GM21526 (cell line): ENCODE results near the gene SIL1.
"Not testable (repeated sequence)": the region's sequence is repeated elsewhere in the genome, so short reads cannot be mapped to it uniquely, and the experiment has no call there.

Source experiments
- ATAC-seq: cut with Tn5 transposase; IDR thresholded peaks from one replicate; pipeline ENCODE4 v1.9.1; 2021; ENCODE audit warnings: moderate library complexity; ENCODE audit not compliant: unreplicated experiment, low FRiP score

The SIL1 gene

GRCh38 chr5:138933522-138934290 lies 264.5 kb downstream of the SIL1 start:
- no peak for ATAC-seq

- no peak for ATAC-seq
Observed at GRCh38 chr5:138932171-138932810, 265.9 kb downstream of the SIL1 start.

- no peak for ATAC-seq
Observed at GRCh38 chr5:138930371-138931097, 267.6 kb downstream of the SIL1 start.

GRCh38 chr5:138929571-138929955 lies 268.6 kb downstream of the SIL1 start:
- no peak for ATAC-seq

- ATAC-seq = no peak
Observed at GRCh38 chr5:138927979-138928378, 270.2 kb downstream of the SIL1 start.

- ATAC-seq = no peak
Observed at GRCh38 chr5:138927544-138927943, 270.6 kb downstream of the SIL1 start.

- no peak for ATAC-seq
Observed at GRCh38 chr5:138926688-138927448, 271.3 kb downstream of the SIL1 start.

GRCh38 chr5:138926257-138926656 lies 271.9 kb downstream of the SIL1 start:
- no peak for ATAC-seq

- ATAC-seq = no peak
Observed at GRCh38 chr5:138925090-138925635, 273.0 kb downstream of the SIL1 start.

- no peak for ATAC-seq
Observed at GRCh38 chr5:138922494-138922893, 275.7 kb downstream of the SIL1 start.

GRCh38 chr5:138921362-138921761 lies 276.8 kb downstream of the SIL1 start:
- not testable (repeated sequence) for ATAC-seq

GRCh38 chr5:138920181-138920580 lies 278.0 kb downstream of the SIL1 start:
- no peak for ATAC-seq

GRCh38 chr5:138918686-138919085 lies 279.5 kb downstream of the SIL1 start:
- no peak for ATAC-seq

- ATAC-seq = no peak
Observed at GRCh38 chr5:138914338-138914737, 283.8 kb downstream of the SIL1 start.

- no peak for ATAC-seq
Observed at GRCh38 chr5:138913773-138914172, 284.4 kb downstream of the SIL1 start.

GRCh38 chr5:138912093-138912492 lies 286.1 kb downstream of the SIL1 start:
- ATAC-seq = no peak

GRCh38 chr5:138911441-138911840 lies 286.7 kb downstream of the SIL1 start:
- ATAC-seq = no peak

- ATAC-seq = no peak
Observed at GRCh38 chr5:138910546-138911185, 287.5 kb downstream of the SIL1 start.

GRCh38 chr5:138909734-138910133 lies 288.4 kb downstream of the SIL1 start:
- no peak for ATAC-seq

- no peak for ATAC-seq
Observed at GRCh38 chr5:138905541-138905940, 292.6 kb downstream of the SIL1 start.
